H54 (cell line): ENCODE data around the gene ALDH7A1.
A peak's percentile ranks its signal among the peaks of the same experiment; 100 is the strongest.
"Not testable (repeated sequence)": the region's sequence is repeated elsewhere in the genome, so short reads cannot be mapped to it uniquely, and the experiment has no call there.

Experiments
- DNase-seq: peaks from one replicate; pipeline ENCODE4 v3.0.0; 2011; ENCODE audit warnings: low spot score, mixed read lengths; ENCODE audit not compliant: insufficient read length
- FAIRE-seq: peaks from 3 replicates; lab custom pipeline; 2011; peaks lifted over from hg19 to GRCh38; lab: Jason Lieb, UNC
- POLR2A ChIP-seq: IDR thresholded peaks from 2 replicates; pipeline ENCODE4 v1.6.1; 2011; ENCODE audit warnings: low read depth, mild to moderate bottlenecking, low read length

ALDH7A1 gene

DNA sequence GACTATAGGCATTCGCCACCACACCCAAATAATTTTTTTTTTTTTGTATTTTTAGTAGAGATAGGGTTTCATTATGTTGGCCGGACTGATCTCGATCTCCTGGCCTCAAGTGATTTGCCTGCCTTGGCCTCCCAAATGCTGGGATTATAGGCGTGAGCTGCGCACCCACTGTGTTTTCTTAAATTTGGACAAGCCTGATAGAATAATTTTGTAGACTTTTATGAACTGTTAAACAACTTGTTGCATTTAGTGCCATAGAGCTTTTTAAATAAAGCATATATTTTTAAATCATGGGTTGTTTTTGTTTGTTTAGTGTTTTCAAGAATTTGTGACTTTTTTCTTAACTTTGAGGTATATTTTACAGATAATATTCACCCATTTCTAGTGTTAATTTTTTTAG lies 10.5 kb upstream of the ALDH7A1 start:
- TF ChIP-seq POLR2A: no peak
- FAIRE-seq (no peak), DNase-seq (no peak)

DNA sequence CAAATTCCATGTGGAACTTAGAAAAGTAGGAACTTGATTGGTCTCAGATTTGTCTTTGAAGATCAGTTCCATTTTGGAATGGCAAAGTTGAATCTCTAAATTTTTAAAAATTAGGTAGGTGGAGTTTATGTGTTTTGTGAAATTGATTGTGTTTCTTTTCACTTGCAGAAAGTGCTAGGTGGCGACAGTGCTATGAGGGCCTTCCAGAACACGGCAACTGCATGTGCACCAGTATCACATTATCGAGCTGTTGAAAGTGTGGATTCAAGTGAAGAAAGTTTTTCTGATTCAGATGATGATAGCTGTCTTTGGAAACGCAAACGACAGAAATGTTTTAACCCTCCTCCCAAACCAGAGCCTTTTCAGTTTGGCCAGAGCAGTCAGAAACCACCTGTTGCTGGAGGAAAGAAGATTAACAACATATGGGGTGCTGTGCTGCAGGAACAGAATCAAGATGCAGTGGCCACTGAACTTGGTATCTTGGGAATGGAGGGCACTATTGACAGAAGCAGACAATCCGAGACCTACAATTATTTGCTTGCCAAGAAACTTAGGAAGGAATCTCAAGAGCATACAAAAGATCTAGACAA lies 8.5 kb upstream of the ALDH7A1 start:
- FAIRE-seq (no peak), DNase-seq (no peak)
- no peak for TF ChIP-seq POLR2A

- DNase-seq (peak; percentile 82), FAIRE-seq (no peak)
- peak; percentile 81 for TF ChIP-seq POLR2A
Observed at GRCh38 chr5:126600631-126601511, 5.9 kb upstream of the ALDH7A1 start, which contains the start of gene PHAX. PHAX (plus strand) TSS chr5:126600947; CDS start chr5:126600963, 16 bp downstream.

- not testable (repeated sequence) for DNase-seq, FAIRE-seq
Observed at GRCh38 chr5:126599971-126600630, 5.1 kb upstream of the ALDH7A1 start.

GRCh38 chr5:126599499-126599898 lies 4.5 kb upstream of the ALDH7A1 start:
- DNase-seq (no peak), FAIRE-seq (no peak)
- TF ChIP-seq POLR2A: no peak

- FAIRE-seq (no peak), DNase-seq (no peak)
- no peak for TF ChIP-seq POLR2A
Observed at GRCh38 chr5:126597156-126597555, 2.1 kb upstream of the ALDH7A1 start.

DNA sequence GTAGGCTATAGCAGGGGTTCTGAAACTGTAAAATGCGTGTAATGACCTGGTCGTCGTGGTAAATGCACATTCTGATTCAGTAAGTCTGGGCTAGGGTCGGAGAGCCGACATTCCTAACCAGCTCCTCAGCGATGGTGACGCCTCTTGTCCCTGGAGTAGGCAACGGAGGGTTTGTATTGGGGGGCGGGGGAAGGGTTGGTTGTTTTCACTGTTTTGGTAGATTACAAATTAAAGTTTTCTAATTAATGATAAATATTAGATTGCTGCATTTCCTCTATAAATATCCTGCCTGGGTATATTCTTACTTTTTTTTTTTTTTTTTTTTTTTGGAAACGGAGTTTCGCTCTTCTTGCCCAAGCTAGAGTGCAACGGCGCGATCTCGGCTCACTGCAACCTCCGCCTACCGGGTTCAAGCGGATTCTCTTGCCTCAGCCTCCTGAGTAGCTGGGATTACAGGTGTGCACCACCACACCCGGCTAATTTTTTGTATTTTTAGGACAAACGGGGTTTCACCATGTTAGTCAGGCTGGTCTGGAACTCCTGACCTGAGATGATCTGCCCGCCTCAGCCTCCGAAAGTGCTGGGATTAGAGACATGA lies 566 bp upstream of the ALDH7A1 start:
- no peak for TF ChIP-seq POLR2A
- no peak for FAIRE-seq
- no peak for DNase-seq

GRCh38 chr5:126591549-126591948 lies 3.5 kb downstream of the ALDH7A1 start:
- FAIRE-seq (no peak), DNase-seq (no peak)
- TF ChIP-seq POLR2A: no peak

DNA sequence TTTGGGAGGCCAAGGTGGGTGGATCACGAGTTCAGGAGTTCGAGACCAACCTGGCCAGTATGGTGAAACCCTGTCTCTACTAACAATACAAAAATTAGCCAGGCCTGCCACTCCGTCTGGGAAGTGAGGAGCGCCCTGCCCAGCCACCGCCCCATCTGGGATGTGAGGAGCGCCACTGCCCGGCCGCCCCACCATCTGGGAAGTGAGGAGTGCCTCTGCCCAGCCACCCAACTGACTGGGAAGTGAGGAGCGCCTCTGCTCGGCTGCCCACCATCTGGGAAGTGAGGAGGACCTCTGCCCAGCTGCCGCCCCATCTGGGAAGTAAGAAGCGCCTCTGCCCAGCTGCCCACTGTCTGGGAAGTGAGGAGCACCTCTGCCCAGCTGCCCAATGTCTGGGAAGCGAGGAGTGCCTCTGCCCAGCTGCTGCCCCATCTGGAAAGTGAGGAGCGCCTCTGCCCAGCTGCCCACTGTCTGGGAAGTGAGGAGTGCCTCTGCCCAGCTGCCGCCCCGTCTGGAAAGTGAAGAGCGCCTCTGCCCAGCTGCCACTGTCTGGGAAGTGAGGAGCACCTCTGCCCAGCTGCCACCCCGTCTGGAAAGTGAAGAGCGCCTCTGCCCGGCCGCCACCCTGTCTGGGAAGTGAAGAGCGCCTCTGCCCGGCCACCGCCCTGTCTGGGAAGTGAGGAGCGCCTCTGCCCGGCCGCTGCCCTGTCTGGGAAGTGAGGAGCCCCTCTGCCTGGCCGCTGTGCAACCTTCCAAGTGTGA lies 5.3 kb downstream of the ALDH7A1 start:
- FAIRE-seq: no peak
- DNase-seq: no peak
- TF ChIP-seq POLR2A: no peak

- FAIRE-seq (no peak), DNase-seq (no peak)
- no peak for TF ChIP-seq POLR2A
Observed at GRCh38 chr5:126587551-126588390, 7.2 kb downstream of the ALDH7A1 start.

- DNase-seq (no peak), FAIRE-seq (no peak)
- TF ChIP-seq POLR2A: no peak
Observed at GRCh38 chr5:126583761-126584160, 11.3 kb downstream of the ALDH7A1 start.

DNA sequence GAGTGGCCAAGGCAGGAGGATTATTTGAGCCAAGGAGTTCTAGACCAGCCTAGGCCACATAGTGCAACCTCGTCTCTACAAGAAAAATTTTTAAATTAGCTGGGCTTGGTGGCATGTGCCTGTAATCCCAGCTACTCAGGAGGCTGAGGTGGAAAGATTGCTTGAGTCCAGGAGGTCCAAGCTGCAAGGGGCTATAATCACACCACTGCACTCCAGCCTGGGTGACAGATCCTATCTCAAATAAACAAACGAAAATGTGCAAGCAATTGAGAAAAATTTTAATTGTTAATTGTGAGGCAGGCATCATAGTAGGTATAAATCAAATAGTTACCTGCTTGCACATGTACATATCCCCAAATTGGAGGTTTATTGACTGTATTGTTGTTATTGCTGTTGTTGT lies 15.3 kb downstream of the ALDH7A1 start:
- DNase-seq (no peak), FAIRE-seq (no peak)
- no peak for TF ChIP-seq POLR2A
